Measurements from ENCODE around the gene CRHR1. TPM values are rescaled to one million over a fixed set of nuclear protein-coding genes. Genes with fewer than 3 reads are reported as not detected.

Gene CRHR1
- total RNA-seq, 2 experiments from 2014 or later = not detected

- ChIA-PET POLR2A (no interaction called here), CTCF (no interaction called here)
- intact Hi-C loops (cut with DNase I, micrococcal nuclease) = no loop called here
- ATAC-seq (ENCODE audit: poor library complexity) (no peak), DNase-seq (no peak)
- peaks cover 7% of the 10 kb centered on the region for H3K27me3 Mint-ChIP-seq
- Histone ChIP-seq H3K27ac (ENCODE audit: low read depth in 1 of 2, low read length in 2 of 2) (no peak overlapping the region), H3K9me3 (ENCODE audit: control insufficient read depth in 1 of 2, insufficient read depth in 1 of 2, low read length in 2 of 2) (no peaks in the 10 kb centered on the region), H3K27me3 (ENCODE audit: control insufficient read depth in 1 of 2, insufficient read depth in 2 of 2, low read length in 2 of 2) (no peaks in the 10 kb centered on the region), H3K4me1 (ENCODE audit: insufficient read depth, low read length) (no peaks in the 10 kb centered on the region), H3K4me3 (ENCODE audit: low read length) (no peak overlapping the region), H3K36me3 (ENCODE audit: insufficient read depth, low read length) (no peaks in the 10 kb centered on the region)
- H3K4me3 Mint-ChIP-seq = no peak overlapping the region
- no peaks in the 10 kb centered on the region for H3K36me3 Mint-ChIP-seq (ENCODE audit: low read depth)
- H3K4me1 Mint-ChIP-seq (ENCODE audit: low read depth) = no peaks in the 10 kb centered on the region
- no peak overlapping the region for H3K27ac Mint-ChIP-seq
- no peaks in the 10 kb centered on the region for H3K9me3 Mint-ChIP-seq
- no peak for TF ChIP-seq CTCF (IDR thresholded peaks at IDR 0.05)
Measured at GRCh38 chr17:45843722-45844121, 59.6 kb downstream of the CRHR1 start.

- Histone ChIP-seq H3K27ac (ENCODE audit: low read depth in 1 of 2, low read length in 2 of 2) (no peak within 1 kb of the TSS), H3K4me1 (ENCODE audit: insufficient read depth, low read length) (no peaks in the 10 kb centered on the region), H3K27me3 (ENCODE audit: control insufficient read depth in 1 of 2, insufficient read depth in 2 of 2, low read length in 2 of 2) (no peaks in the 10 kb centered on the region), H3K36me3 (ENCODE audit: insufficient read depth, low read length) (no peaks in the 10 kb centered on the region), H3K4me3 (ENCODE audit: low read length) (no peak within 1 kb of the TSS), H3K9me3 (ENCODE audit: control insufficient read depth in 1 of 2, insufficient read depth in 1 of 2, low read length in 2 of 2) (no peaks in the 10 kb centered on the region)
- Mint-ChIP-seq H3K4me3 (no peak within 1 kb of the TSS), H3K9me3 (no peaks in the 10 kb centered on the region), H3K36me3 (ENCODE audit: low read depth) (no peaks in the 10 kb centered on the region), H3K27me3 (peaks cover 3% of the 10 kb centered on the region), H3K27ac (no peak within 1 kb of the TSS), H3K4me1 (ENCODE audit: low read depth) (no peaks in the 10 kb centered on the region)
- ChIA-PET POLR2A (interaction anchor here (0.8 kb wide), 1 partner anchor 513 kb away, joined by 3 read pairs; no protein-coding TSS in a partner anchor), CTCF (no interaction called here)
- ATAC-seq (ENCODE audit: poor library complexity) = no peak
- intact Hi-C loops (cut with DNase I, micrococcal nuclease) = no loop called here
- DNase-seq = no peak
- no peak for TF ChIP-seq CTCF (IDR thresholded peaks at IDR 0.05)
Measured at GRCh38 chr17:45844695-45845375, 60.7 kb downstream of the CRHR1 start, which contains the start of gene SPPL2C. SPPL2C (plus strand) TSS chr17:45844881; CDS start chr17:45844907, 26 bp downstream.

GRCh38 chr17:45845376-45846185 lies 61.5 kb downstream of the CRHR1 start:
- no peak overlapping the region for H3K4me3 Mint-ChIP-seq
- CTCF ChIA-PET = no interaction called here

More at GRCh38 chr17:45845376-45846185, 61.5 kb downstream of the CRHR1 start:
- Histone ChIP-seq H3K9me3 (ENCODE audit: control insufficient read depth in 1 of 2, insufficient read depth in 1 of 2, low read length in 2 of 2) (no peaks in the 10 kb centered on the region), H3K27ac (ENCODE audit: low read depth in 1 of 2, low read length in 2 of 2) (no peak overlapping the region), H3K4me3 (ENCODE audit: low read length) (no peak overlapping the region), H3K4me1 (ENCODE audit: insufficient read depth, low read length) (no peaks in the 10 kb centered on the region), H3K27me3 (ENCODE audit: control insufficient read depth in 1 of 2, insufficient read depth in 2 of 2, low read length in 2 of 2) (no peaks in the 10 kb centered on the region), H3K36me3 (ENCODE audit: insufficient read depth, low read length) (no peaks in the 10 kb centered on the region)
- DNase-seq = no peak
- POLR2A ChIA-PET = interaction anchor here (0.8 kb wide), 1 partner anchor 514 kb away, joined by 3 read pairs; no protein-coding TSS in a partner anchor
- no peak overlapping the region for H3K27ac Mint-ChIP-seq
- H3K36me3 Mint-ChIP-seq (ENCODE audit: low read depth) = no peaks in the 10 kb centered on the region
- intact Hi-C loops (cut with DNase I, micrococcal nuclease) = no loop called here
- no peaks in the 10 kb centered on the region for H3K4me1 Mint-ChIP-seq (ENCODE audit: low read depth)
- H3K9me3 Mint-ChIP-seq = no peaks in the 10 kb centered on the region
- H3K27me3 Mint-ChIP-seq = peaks cover 6% of the 10 kb centered on the region
- TF ChIP-seq CTCF (IDR thresholded peaks at IDR 0.05) = no peak
- ATAC-seq (ENCODE audit: poor library complexity) = no peak

Measured in CD4-positive, alpha-beta T cell (primary cell).